ENCODE measurements around the gene COPE.
"Not testable (repeated sequence)": the region's sequence is repeated elsewhere in the genome, so short reads cannot be mapped to it uniquely, and the experiment has no call there.

Gene COPE

DNA sequence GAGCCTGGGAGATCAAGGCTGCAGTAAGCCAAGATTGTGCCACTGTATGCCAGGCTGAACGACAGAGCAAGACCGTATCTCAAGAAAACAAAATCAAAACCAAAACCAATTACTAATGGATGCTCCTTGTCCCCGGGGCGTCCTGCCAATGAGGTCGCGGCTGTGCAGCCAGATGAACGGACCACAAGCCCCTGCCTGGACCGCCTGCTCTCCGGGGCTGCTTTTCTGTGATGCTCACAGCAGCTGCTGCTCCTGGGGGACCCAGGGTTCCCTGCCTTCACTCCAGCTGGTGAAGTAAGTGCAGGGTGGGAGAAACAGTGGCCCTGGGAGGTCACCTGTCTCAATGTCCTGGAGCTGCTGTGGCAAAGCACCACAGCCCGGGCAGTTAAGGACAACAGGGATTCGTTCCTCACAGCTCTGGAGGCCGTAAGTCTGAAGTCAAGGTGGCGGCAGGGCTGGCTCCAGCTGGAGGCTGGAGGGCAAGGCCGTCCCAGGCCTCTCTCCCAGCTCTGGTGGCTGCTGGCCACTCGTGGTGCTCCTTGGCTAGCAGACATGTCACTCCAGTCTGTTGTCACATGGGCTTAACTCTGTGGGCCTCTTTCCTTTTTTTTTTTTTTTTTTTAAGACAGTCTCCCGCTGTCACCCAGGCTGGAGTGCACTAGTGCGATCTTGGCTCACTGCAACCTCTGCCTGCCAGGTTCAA, 10.1 kb downstream of the COPE start:
- DNase-seq (ENCODE audit: low read depth), result no peak

DNA sequence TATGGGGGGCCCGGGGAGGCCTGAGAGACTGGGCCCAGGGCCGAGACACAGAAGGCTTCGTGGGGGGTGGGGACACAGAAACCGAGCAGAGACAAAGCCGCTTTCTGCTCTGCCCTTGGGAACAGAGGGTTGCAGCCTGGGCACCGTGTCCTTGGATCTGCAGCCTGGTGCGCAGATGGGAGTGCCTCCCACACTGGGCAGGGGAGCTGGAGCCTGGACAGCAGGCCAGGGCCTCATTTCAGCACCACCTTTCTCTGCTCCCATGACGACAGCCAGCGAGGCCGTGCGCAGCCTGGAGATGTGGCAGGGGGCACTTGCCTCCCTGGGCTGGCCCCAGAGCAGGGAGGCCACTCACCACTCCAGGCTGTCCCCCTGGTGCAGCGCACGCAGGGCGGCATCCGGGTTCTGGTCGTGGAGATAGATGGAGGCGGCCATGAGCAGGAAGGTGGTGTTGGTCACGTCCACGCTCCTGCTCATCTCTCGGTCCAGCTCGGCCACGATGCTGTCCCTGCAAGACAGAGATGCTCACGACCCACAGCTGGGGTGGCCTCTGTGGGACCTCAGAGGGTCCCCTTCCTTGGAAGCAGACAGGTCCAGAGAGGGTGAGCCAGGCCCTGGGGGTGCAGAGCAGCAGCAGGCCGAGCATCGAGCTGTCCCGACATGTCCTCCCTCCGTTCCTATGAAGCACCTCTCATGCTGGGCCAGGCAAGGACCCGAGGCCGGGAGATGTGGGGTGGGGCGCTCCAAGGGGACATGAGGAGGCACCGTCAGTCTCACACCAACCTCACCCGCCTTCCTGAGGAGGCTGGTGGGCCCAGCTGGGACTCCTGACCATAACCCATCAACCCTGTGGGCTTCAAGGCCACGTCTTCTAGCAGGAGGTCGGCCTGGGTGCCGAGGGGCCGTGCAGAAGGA, 12.3 kb downstream of the COPE start:
- DNase-seq (ENCODE audit: low read depth), result no peak

DNA sequence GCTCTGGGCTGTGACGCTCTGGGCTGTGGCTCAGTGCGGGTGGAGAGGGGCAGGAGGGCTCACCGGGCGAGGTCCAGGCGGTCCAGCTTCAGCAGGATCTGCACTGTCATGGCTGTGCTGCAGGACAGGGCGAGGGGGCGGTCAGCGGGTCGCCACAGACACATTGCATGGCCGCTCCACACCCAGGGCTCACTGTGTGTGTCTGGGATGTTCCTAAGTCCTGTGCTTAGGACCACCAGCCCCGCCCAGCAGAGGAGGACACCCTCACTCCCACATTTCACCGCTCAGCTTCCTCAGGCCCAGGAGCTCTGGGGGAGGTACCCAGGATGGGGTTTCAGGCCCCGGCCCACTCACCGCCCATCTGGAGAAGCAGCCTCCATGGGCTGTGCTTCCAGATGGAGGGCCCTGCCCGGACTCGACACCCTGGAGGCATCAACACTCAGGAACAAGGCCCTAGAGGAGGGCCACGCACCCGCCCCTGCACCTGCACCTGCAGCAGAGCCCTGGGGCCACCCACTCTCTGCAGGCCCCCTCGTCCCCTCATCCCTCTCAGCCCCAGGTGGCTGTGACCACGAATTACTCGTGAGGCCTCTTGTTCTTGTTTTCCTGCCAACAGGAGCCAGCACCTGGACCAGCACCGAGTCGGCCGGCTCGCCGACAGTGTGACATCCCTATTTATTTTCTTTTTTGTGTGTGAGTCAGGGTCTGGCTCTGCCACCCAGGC, 13.5 kb downstream of the COPE start:
- DNase-seq (ENCODE audit: low read depth), result no peak

DNA sequence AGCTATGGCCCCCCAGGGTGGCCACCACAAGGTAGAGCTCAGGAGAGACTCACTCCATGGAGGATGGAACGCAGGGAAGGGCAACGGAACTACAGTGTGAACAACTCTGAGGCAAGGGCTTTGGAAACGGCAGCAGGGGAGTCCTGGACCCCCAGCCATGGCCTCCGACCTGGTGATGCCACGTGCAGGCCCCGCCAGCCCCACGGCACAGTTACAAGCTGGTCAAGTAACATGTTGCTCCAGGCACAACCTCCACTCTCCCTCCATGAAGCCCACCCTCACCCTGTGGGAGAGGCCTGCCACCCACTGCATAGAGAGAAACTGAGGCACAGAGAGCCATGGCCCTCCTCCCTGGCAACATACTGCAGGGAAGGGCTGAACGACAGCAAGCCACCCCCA, 14.1 kb downstream of the COPE start:
- DNase-seq (ENCODE audit: low read depth), result no peak

DNA sequence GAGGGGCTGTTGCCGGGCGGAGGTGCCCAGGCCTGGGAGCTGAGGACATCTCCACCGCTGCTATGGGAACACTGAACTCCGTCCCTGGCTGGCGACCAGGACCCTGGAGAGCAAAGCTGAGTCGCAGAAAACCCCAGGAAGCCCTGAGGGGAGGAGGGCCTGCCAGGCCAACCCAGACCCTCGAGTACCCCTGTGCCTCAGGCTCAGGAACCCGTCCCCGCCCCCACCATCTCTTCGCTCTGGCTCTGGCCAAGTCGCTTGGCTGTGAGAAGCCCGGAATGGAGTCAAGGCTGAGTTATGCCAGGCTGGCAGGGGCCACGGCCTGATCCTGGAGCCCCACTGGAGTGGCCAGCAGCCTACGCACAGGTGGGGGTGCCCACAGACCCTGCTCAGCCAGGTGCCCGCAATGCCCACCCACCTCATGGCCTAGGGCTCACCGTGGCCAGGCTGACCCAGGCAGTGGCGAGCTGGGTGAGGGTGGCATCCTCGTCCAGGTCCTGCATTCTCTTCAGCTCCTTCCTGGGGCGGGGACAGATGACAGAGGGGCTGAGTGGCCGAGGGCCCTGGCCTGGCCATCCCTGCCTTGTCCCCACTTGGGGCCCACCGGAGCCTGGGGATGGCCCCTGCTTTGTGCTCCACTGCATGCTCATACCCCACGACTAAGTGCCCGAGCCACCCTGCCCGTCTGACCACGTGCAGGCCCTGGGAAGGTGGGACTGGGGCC, 14.7 kb downstream of the COPE start:
- no peak for DNase-seq (ENCODE audit: low read depth)

DNA sequence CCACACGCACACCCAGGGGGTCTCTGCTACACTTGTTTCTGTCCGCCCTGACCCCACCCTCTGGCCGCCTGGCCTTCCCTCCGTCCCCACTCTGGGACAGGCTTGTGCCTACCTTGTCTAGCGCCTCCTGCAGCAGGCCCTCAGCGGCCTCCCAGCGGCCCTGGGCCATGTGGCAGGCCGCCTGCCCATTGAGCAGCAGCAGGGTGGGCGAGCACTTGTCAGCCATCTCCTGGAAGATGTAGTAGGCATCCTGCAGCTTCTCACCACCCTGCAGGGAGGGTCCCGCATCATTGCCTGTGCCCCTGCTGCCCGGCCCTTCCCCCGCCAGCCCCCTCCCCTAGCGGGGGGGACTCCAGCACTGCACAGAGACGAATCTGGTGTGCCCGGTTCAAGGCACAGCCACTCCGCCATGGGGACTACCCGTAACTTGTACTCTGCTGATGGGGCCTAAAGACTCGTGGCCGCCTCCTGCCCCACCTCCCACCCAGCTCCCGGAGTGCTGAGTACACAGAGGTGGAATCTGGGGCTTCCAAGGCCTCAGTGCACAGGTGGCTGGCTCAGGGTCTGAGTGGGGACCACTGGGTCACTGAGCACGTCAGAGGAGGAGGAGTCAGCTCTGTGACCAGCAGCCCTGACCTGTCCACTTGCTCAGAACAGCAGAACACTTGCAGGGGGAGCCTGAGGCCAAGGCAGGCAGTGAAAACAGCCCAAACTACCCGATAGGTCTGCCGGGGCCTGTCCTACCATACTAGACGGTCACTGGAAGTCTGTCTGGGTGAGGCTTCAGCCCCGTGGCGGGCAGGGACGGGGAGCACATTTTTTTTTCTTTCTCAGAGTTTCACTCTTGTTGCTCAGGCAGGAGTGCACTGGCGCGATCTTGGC, 15.8 kb downstream of the COPE start:
- no peak for DNase-seq (ENCODE audit: low read depth)

DNA sequence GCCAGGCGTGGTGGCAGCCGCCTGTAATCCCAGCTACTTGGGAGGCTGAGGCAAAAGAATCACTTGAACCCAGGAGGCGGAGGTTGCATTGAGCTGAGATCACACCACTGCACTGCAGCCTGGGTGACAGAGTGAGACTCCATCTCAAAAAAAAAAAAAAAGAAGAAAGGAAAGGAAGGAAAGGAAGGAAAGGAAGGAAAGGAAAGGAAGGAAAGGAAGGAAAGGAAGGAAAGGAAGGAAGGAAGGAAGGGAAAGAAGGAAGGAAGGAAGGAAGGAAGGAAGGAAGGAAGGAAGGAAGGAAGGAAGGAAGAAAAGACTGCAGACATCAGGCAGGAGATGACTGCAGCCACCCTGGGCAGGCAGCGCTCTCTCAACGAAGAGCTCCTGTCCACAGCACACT, 16.7 kb downstream of the COPE start:
- not testable (repeated sequence) for DNase-seq (ENCODE audit: low read depth)

DNA sequence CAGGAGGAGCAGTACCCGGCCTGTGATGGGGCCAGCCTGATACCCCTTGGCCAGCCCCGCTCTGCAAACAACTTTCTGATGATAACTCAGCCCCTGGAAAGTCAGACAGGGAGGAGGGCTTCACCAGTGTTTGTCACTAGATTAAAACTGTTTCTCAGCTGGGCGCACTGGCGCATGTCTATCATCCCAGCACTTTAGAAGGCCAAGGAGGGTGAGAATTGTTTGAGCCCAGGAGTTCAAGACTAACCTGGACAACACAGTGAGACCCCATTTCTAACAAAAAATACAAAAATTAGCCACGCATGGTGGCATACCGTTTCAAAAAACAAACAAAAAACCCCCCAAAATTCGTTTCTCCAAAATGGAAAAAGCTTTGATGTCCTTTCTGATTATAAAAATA, 17.7 kb downstream of the COPE start:
- DNase-seq (ENCODE audit: low read depth), result no peak

DNA sequence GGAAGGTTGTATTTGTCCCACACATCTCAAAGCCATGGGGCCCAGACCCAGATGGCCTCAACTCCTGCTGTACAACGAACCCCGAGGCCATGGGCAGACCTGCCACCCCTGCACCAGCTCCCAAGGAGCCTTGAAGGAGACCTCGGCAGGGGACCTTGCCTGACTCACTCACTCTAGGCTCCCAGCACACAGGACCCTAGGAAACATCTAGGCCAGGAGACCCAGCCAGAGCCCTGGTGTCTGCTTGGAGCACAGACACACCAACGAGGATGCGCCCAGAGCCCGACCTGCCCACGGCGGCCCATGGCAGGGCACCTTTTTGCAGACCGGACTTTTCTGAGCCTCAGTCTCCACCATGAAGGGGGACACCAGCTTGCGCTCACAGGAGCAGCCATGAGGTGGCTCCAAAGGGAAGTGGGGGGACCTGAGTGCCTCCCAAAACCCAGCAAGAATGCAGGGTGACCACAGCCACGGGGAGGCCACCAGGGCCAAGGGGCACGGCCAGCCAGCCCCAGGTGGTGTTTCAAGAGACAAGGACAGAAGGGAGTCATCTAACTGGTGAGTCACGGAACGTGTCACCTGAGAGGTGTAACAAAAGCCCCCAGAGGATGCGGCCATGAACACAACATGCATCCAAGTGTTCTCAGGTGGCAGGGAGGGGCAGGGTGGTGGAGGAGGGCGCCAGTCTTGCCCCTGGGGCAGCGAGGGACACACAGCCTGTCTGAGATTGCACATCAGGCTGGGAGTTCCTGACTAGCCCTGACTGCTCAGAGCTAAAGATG, 18.3 kb downstream of the COPE start:
- no peak for DNase-seq (ENCODE audit: low read depth)

DNA sequence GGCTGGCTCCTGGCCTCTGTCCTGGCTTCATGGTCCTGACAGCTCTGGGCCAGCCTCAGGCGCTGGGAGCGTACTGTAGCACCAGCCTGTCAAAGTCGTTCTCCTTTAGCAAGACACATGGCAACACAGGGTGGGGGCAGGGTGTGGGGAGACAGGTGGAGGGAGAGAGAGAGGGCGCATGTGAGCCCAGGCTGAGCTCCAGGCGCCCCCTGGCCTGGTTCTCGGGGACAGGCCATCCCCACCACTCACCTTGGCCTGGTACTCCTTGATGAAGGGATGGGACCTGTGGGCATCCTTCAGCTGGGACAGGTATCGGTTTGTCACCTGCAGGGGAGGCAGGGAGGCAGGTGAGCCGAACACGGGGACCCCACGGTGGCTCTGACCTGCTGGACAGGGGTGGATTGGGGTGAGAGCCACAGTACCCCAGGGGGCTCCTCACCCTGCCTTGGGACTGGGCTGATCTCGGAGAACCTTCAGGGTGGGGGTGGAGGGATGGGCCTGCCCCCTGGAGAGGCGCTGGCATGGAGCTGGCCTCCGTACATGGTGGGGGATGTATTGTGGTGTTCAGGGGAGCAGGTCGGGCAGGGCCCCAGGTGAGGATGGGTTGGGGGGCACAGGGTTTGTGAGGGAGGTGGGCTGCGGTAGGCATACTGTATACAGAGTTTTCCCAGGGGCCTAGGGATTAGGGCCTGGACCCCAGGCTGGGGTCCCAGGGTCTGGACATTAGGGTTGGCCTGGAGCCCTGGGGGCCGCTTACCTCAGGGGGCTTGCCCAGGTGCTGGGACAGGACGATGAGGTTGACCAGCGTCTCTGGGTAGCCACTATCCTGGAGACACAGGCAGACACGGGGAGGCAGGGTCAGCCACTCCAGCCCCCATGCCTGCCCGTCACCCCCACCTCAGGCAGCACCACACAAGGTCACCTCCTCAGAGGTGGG, 19.3 kb downstream of the COPE start:
- DNase-seq (ENCODE audit: low read depth), result no peak

DNA sequence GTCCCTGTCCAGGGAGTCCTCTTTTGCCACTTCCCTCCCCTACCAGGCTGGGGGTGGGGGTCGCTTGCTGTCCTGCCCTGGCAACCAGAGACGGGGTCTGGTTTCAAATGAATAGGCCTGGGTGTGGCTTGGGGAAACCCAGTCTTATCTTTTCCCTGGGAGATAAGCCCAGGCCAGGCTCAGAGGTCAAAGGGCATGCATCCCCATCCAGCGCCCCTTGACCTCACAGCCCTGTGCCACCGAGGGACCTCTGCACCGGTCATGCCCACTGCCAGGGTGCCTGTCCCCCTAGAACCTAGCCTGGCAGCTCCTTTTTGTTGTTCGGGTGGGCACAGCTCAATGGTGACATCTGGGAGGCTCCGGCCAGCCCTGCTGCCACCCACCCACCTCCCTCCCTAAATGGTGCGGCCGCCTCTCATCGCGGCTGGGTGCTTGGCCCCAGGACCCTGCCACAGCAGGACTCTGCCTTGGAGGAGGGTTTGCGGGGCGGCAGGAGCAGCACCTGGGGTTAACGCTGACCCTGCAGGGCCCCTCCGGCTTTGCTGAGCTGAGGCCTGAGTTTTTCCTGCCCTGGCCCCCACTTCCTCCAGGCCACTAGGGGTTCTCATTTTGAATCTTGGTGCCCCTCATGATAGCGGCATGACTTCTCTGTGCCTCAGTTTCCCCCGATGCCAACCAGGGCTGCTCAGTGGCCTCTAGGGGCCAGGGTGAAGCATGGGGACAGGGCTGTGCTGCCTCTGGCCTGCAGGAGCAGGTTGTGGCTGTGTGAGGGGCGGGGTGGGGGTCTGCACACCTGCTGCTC, 20.4 kb downstream of the COPE start:
- DNase-seq (ENCODE audit: low read depth), result no peak

DNA sequence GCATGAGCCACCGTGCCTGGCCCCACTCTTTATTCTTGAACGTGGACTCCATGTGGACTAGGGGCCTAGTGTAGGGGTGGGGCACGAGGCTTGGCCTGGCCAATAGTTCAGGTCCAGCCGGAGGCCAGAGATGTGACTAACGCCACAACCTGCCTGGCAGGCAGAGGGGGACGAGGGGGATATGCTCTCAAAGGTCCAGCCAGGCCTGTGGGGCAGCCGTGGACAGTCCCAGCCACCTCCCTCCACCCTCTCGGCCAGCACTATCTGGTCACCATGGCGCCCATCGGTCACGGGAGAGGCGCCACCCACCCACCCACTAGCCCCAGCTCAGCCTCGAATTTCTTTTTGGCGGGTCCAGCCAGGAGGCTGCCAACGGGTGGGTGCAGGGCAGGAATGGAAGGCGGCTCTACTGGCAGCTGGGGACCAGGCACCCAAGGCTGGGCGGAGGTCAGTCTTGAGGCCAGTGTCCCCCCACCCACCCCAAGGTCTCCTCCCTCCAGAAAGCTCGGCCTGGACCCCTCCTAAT, 21.0 kb downstream of the COPE start:
- peak; percentile 33 for DNase-seq (ENCODE audit: low read depth)

DNA sequence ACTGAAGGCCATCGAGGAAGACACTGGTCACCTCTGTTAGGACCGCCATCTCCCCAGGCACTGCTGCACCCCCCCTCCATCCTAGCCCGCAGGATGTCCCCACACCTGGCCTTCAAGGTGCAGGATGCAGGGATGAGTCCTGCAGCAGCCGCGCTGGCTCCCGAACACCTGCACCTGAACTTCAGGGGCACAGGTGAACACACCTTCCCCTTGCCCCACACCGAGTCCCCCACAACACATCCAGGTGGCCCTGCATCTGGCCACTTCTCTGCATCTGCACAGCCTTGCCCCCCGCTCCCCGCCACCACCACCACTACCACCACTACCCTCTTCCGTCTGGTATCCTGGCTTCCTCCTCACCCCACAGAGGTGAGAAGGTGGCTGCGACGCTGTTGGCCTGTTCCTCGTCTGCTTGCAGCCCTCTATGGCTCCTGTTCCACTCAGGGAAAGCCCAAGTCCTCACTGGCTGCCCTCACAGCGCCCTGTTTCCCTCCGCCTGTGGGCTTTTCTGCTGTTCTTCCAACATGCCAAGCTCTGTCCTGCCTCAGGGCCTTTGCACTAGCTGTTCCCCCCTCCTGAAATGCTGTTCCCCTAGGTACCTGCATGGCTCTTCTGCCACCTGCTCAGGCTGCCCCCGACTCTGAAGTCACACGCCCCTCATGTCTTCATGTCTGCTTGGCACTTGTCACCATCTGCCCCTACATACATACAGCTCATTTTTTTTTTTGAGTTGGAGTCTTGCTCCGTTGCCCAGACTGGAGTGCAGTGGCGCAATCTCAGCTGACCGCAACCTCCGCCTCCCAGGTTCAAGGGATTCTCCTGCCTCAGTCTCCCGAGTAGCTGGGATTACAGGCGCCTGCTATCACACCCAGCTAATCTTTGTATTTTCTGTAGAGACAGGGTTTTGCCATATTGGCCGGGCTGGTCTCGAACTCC, 21.8 kb downstream of the COPE start:
- no peak for DNase-seq (ENCODE audit: low read depth)

DNA sequence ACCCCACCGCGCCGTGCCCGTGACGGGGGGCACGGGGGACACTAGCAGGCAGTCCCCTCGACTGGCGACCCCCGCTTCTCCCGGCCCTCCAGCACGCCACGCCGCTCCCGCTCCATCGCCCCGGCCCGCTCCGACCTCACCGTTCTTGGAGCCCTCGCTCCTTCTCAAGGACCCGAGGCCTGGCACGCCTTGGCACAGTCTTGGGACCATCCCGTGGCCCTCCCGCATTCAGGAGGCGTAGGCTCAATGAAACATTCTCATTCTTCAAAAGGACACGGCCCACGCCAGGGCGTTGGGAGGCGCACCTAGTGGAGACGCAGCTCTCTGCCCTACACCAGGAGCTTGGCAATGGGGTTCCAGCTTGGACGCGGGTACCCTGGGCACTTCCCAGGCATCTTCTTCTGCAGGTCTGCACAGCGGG, 22.8 kb downstream of the COPE start:
- DNase-seq (ENCODE audit: low read depth), result no peak

DNA sequence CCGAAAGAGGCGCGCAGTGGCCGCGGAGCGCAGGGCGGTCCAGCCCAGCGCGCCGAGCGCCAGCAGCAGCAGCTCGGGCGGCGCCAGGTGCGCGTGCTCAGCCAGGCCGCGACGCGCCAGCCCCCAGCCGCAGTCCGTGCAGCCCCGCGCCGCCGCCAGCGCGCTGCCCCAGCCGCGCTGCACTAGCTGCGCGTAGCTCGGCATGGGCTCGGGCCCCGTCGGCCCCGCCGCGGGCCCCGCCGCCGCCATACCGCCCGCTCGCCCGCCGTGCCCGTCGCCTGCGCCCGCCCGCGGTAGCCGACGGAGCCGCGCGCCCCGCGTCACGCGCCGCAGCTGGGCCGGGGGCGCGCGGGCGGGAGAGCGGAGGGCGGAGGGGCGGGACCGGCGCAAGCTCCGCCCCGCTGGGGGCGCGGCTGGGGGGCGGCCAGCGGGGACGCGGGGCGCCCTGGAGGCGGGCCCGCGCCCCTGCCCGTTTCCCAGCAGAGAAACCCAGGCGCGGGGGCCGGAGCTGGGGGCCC, 23.3 kb downstream of the COPE start, which contains the start of gene CERS1:
TSS of gene CERS1 (minus strand) at position 335 of the 518 bp plus-strand sequence. CDS start at position 249, 86 bp downstream.
- peak; percentile 34 for DNase-seq (ENCODE audit: low read depth)

DNA sequence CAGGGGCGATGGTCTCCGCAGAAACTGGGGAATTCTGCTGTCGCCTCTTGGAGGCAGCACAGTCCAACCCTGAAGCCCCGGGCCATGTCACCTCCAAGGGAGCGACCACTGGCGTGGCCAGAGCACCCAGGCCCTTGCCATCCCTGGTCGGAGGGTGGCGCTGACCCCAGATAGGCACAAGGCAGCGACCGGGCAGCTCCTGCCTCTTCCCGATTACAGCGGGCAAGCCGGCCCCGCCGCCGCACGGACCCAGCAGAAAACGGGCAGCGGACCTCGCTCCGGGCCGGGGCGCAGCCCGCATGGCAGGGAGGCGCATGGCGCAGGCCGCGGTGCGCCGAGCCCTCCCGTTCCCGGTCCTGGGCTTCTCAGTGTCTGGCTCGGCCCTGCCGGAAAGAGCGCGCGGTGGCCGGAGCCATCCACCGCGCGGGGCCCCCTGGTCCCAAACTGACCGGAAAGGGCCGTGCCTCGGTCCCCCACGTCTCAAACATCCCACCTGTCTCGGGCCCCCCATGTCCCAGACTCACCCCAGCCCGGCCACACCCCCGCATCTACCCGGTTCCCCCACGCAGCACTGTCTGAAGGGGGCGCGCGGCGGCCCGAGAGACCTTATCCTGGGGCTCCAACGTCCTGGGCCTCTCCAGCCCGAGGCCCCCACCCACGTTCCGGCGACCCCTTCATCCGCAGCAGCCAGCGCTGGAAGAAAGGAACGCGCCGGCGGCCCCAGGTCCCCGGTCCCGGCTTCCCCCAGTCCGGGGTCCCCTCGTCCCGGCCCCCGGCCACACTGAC, 24.0 kb downstream of the COPE start:
- DNase-seq (ENCODE audit: low read depth), result peak; percentile 66

Measured in ELR (cell line).